ENCODE measurements around the gene CDK6. TPM values are rescaled to one million over a fixed set of nuclear protein-coding genes. Genes with fewer than 3 reads are reported as not detected.
A peak's percentile ranks its signal among the peaks of the same experiment; 100 is the strongest.

Gene CDK6
- total RNA-seq, 1 experiment from 2014 or later, result 41.4 TPM

- peak overlapping the region; percentile 88 for H3K9ac ChIP-seq (ENCODE audit: low read length)
- ChIA-PET RAD21 (ENCODE audit: low non-redundant PET in 1 of 2, low total read pairs in 2 of 2, uncharacterized antibody in 2 of 2, unreplicated experiment in 2 of 2) (no interaction called here), CTCF (no interaction called here), POLR2A (interaction anchor here (1.5 to 3.1 kb wide), 2 partner anchors 11 to 21 kb away, joined by 5 to 11 read pairs; no protein-coding TSS in a partner anchor)
- BruUV-seq (replicated peaks), result TSS peak; percentile 45
- H3K9me3 ChIP-seq (ENCODE audit: control insufficient read depth in 1 of 2, insufficient read depth in 1 of 2, low read depth in 1 of 2, low read length in 2 of 2), result no peaks in the 10 kb centered on the region
- peaks cover 3 to 19% of the 10 kb centered on the region in 2 experiments; a peak in 3 of 4 replicates for H3K4me1 ChIP-seq (ENCODE audit: control insufficient read depth in 1 of 2, insufficient read depth in 2 of 2, low read length in 2 of 2)
- no peak for ATAC-seq
- DNase-seq (ENCODE audit: low read depth, low spot score), result no peak
- no peak overlapping the region for H3K27ac ChIP-seq (ENCODE audit: low read depth, low read length)
- H3K4me2 ChIP-seq (ENCODE audit: low read length), result peak overlapping the region; percentile 69
- intact Hi-C loops (cut with micrococcal nuclease), result no loop called here
- peaks cover 61% of the 10 kb centered on the region for H3K79me2 ChIP-seq (ENCODE audit: insufficient read depth, low read length)
- no peaks in the 10 kb centered on the region for H3K9me2 ChIP-seq (ENCODE audit: insufficient read depth)
- TF ChIP-seq RAD21 (IDR thresholded peaks at IDR 0.05; ENCODE audit: low read depth) (0 out of 2 replicates have a peak, but pooled peaks have one; percentile 4), ZNF274 (IDR thresholded peaks at IDR 0.05; ENCODE audit: low read depth, low read length) (no peak)
- H3K27me3 ChIP-seq (ENCODE audit: insufficient read depth, low read length), result no peaks in the 10 kb centered on the region
- H4K20me1 ChIP-seq (ENCODE audit: insufficient read depth), result peaks cover 39% of the 10 kb centered on the region; the same call in 1 of the 2 replicates
- no peak overlapping the region for H2AFZ ChIP-seq (ENCODE audit: low read depth, low read length, poor library complexity, severe bottlenecking)
- no peaks in the 10 kb centered on the region; a peak in 1 of 4 replicates for H3K36me3 ChIP-seq (ENCODE audit: control insufficient read depth in 1 of 2, insufficient read depth in 2 of 2, low read length in 2 of 2)
- H3K4me3 ChIP-seq (replicated peaks in 1 of 2; ENCODE audit: low read depth in 1 of 2, low read length in 2 of 2), result peak overlapping the region; percentile 80 to 90
Measured at GRCh38 chr7:92589056-92589455, 247.3 kb downstream of the CDK6 start.

GRCh38 chr7:92588561-92588960 lies 247.8 kb downstream of the CDK6 start:
- DNase-seq (ENCODE audit: low read depth, low spot score) (no peak), ATAC-seq (no peak)
- Histone ChIP-seq H3K27me3 (ENCODE audit: insufficient read depth, low read length) (no peaks in the 10 kb centered on the region), H3K4me2 (ENCODE audit: low read length) (peak overlapping the region; percentile 69), H3K36me3 (ENCODE audit: control insufficient read depth in 1 of 2, insufficient read depth in 2 of 2, low read length in 2 of 2) (no peaks in the 10 kb centered on the region; a peak in 1 of 4 replicates), H3K4me3 (replicated peaks in 1 of 2; ENCODE audit: low read depth in 1 of 2, low read length in 2 of 2) (peak overlapping the region; percentile 80 to 90), H3K9ac (ENCODE audit: low read length) (peak overlapping the region; percentile 88; the same call in 1 of the 2 replicates), H2AFZ (ENCODE audit: low read depth, low read length, poor library complexity, severe bottlenecking) (no peak overlapping the region), H3K27ac (ENCODE audit: low read depth, low read length) (no peak overlapping the region), H3K79me2 (ENCODE audit: insufficient read depth, low read length) (peaks cover 66% of the 10 kb centered on the region), H3K9me2 (ENCODE audit: insufficient read depth) (no peaks in the 10 kb centered on the region), H3K4me1 (ENCODE audit: control insufficient read depth in 1 of 2, insufficient read depth in 2 of 2, low read length in 2 of 2) (peaks cover 3 to 19% of the 10 kb centered on the region in 2 experiments; a peak in 3 of 4 replicates), H3K9me3 (ENCODE audit: control insufficient read depth in 1 of 2, insufficient read depth in 1 of 2, low read depth in 1 of 2, low read length in 2 of 2) (no peaks in the 10 kb centered on the region), H4K20me1 (ENCODE audit: insufficient read depth) (peaks cover 40% of the 10 kb centered on the region; the same call in 1 of the 2 replicates)
- intact Hi-C loops (cut with micrococcal nuclease), result no loop called here
- RAD21 ChIA-PET (ENCODE audit: low non-redundant PET in 1 of 2, low total read pairs in 2 of 2, uncharacterized antibody in 2 of 2, unreplicated experiment in 2 of 2), result no interaction called here
- POLR2A ChIA-PET, result interaction anchor here (3.1 kb wide), 1 partner anchor 22 kb away, joined by 11 read pairs; no protein-coding TSS in a partner anchor
- CTCF ChIA-PET, result no interaction called here
- no TSS peak for BruUV-seq (replicated peaks)
- TF ChIP-seq YY1 (IDR thresholded peaks at IDR 0.05; ENCODE audit: extremely low read depth, insufficient replicate concordance, low read depth, low read length) (no peak), EZH2phosphoT487 (IDR thresholded peaks at IDR 0.05; ENCODE audit: borderline replicate concordance) (no peak), SP1 (IDR thresholded peaks at IDR 0.05; ENCODE audit: low read depth) (no peak), FOSL1 (IDR thresholded peaks at IDR 0.05; ENCODE audit: low read depth) (no peak), SRF (IDR thresholded peaks at IDR 0.05; ENCODE audit: low read depth) (no peak), POLR2AphosphoS5 (IDR thresholded peaks at IDR 0.05; ENCODE audit: low read depth, low read length) (no peak), REST (IDR thresholded peaks at IDR 0.05; ENCODE audit: low read depth) (no peak), CBX3 (IDR thresholded peaks at IDR 0.05; ENCODE audit: low read depth) (no peak), EZH2 (IDR thresholded peaks at IDR 0.05) (no peak), RAD21 (IDR thresholded peaks at IDR 0.05; ENCODE audit: low read depth) (no peak), CEBPB (IDR thresholded peaks at IDR 0.05; ENCODE audit: low read depth) (no peak), JUND (IDR thresholded peaks at IDR 0.05) (no peak), ZNF274 (IDR thresholded peaks at IDR 0.05; ENCODE audit: low read depth, low read length) (no peak), ZFX (IDR thresholded peaks at IDR 0.05) (no peak)
- TF ChIP-seq, protein P1, sequence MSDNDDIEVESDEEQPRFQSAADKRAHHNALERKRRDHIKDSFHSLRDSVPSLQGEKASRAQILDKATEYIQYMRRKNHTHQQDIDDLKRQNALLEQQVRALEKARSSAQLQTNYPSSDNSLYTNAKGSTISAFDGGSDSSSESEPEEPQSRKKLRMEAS (IDR thresholded peaks at IDR 0.05), result no peak
- TF ChIP-seq, protein P2, sequence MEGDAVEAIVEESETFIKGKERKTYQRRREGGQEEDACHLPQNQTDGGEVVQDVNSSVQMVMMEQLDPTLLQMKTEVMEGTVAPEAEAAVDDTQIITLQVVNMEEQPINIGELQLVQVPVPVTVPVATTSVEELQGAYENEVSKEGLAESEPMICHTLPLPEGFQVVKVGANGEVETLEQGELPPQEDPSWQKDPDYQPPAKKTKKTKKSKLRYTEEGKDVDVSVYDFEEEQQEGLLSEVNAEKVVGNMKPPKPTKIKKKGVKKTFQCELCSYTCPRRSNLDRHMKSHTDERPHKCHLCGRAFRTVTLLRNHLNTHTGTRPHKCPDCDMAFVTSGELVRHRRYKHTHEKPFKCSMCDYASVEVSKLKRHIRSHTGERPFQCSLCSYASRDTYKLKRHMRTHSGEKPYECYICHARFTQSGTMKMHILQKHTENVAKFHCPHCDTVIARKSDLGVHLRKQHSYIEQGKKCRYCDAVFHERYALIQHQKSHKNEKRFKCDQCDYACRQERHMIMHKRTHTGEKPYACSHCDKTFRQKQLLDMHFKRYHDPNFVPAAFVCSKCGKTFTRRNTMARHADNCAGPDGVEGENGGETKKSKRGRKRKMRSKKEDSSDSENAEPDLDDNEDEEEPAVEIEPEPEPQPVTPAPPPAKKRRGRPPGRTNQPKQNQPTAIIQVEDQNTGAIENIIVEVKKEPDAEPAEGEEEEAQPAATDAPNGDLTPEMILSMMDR (IDR thresholded peaks at IDR 0.05 in 2 of 3, conservative IDR thresholded peaks at IDR 0.05 in 1 of 3; ENCODE audit: borderline replicate concordance in 1 of 3, insufficient read depth in 1 of 3, low read depth in 2 of 3, low read length in 2 of 3), result no peak

Measured in HCT116 (cell line).